RWPE2 (cell line): ENCODE measurements around the gene WRAP73.

ENCODE experiments used
- ATAC-seq: fragments of 200-7000 bp; cut with Tn5 transposase; 3 replicates; pipeline ENCODE4 v1.9.1; 2021; ENCODE audit warnings: low read depth
- DNase-seq: peaks from one replicate; pipeline ENCODE4 v3.0.0-alpha.2; 2020; ENCODE audit warnings: low spot score
- H3K27ac ChIP-seq: fragments of 450-650 bp; 2 replicates; pipeline ENCODE4 v1.5.1; 2017; ENCODE audit warnings: mild to moderate bottlenecking; ENCODE audit not compliant: poor library complexity, severe bottlenecking
- H3K27me3 ChIP-seq: fragments of 250-450 bp; sonication (Bioruptor Pico); 2 replicates; pipeline ENCODE4 v1.5.1; 2021; ENCODE audit warnings: mild to moderate bottlenecking, moderate library complexity; ENCODE audit not compliant: insufficient read depth, poor library complexity, severe bottlenecking
- H3K36me3 ChIP-seq: fragments of 250-450 bp; sonication (Bioruptor Pico); 2 replicates; pipeline ENCODE4 v1.5.1; 2020; ENCODE audit warnings: low read depth, mild to moderate bottlenecking, moderate library complexity
- H3K4me1 ChIP-seq: fragments of 250-450 bp; sonication (Bioruptor Pico); 2 replicates; pipeline ENCODE4 v1.5.1; 2021; ENCODE audit warnings: mild to moderate bottlenecking, moderate library complexity; ENCODE audit not compliant: insufficient read depth, poor library complexity, severe bottlenecking
- H3K4me3 ChIP-seq: fragments of 250-450 bp; sonication (Bioruptor Pico); 2 replicates; pipeline ENCODE4 v1.5.1; 2021; ENCODE audit warnings: mild to moderate bottlenecking, moderate library complexity; ENCODE audit not compliant: severe bottlenecking
- H3K9me3 ChIP-seq: fragments of 250-450 bp; sonication (Bioruptor Pico); 2 replicates; pipeline ENCODE4 v1.5.1; 2021; ENCODE audit warnings: mild to moderate bottlenecking, moderate library complexity; ENCODE audit not compliant: severe bottlenecking
- CTCF ChIP-seq: fragments of 450-650 bp; IDR thresholded peaks from one replicate; pipeline ENCODE4 v1.5.1; 2017; ENCODE audit warnings: mild to moderate bottlenecking, moderate library complexity; ENCODE audit not compliant: poor library complexity, severe bottlenecking

Gene WRAP73

GRCh38 chr1:3599816-3600215 lies 50.1 kb downstream of the WRAP73 start:
- no peak for TF ChIP-seq CTCF
- Histone ChIP-seq H3K27ac (no peak overlapping the region), H3K9me3 (no peaks in the 10 kb centered on the region), H3K36me3 (no peaks in the 10 kb centered on the region), H3K27me3 (no peaks in the 10 kb centered on the region), H3K4me1 (no peaks in the 10 kb centered on the region), H3K4me3 (no peak overlapping the region)
- DNase-seq (no peak), ATAC-seq (no peak)

- H3K27me3 ChIP-seq: no peaks in the 10 kb centered on the region
- H3K36me3 ChIP-seq: no peaks in the 10 kb centered on the region
- no peak for TF ChIP-seq CTCF
- ATAC-seq (no peak), DNase-seq (no peak)
- no peak overlapping the region for H3K4me3 ChIP-seq
- no peaks in the 10 kb centered on the region for H3K9me3 ChIP-seq
- no peak overlapping the region for H3K27ac ChIP-seq
- H3K4me1 ChIP-seq: no peaks in the 10 kb centered on the region
Observed at GRCh38 chr1:3599286-3599811, 50.6 kb downstream of the WRAP73 start.

DNA sequence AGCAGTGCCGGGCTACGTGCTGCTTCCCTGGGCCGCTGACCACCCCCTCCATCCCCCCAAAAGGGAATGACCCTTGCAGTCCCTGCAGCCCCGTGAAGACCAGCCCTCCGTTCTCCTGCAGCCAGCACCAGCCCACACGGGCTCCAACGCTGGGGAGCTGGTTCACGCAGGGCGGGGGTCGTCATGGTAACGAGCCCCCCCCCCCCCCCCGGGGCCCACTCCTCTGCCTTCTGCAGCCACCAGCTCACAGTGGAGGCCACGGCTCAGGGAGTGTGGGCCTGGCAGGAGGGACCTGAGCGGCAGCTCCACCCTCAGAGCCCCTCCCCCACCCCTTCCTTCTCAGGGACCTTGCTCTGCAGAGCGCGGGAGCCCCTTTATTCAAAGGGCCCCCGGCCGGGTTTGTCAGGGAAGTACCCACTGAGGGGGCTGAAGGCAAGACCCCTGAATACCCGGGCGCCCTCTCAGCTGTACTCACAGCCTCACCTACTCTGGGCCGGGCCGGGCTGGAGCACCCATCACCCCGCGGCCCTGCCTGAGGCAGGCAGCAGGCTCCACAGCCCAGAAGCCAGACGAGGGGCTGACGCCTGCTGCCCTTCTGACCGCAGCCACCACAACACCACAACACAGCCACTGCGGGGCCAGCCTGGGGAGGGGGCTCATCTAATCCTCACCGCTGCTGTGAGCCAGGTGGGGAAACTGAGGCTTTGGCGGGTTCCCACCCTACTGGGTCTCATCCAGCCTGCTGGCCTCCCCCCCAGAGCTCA lies 51.2 kb downstream of the WRAP73 start:
- Histone ChIP-seq H3K4me1 (no peaks in the 10 kb centered on the region), H3K27ac (no peak overlapping the region), H3K27me3 (no peaks in the 10 kb centered on the region), H3K4me3 (no peak overlapping the region), H3K36me3 (no peaks in the 10 kb centered on the region), H3K9me3 (no peaks in the 10 kb centered on the region)
- TF ChIP-seq CTCF: no peak
- no peak for ATAC-seq
- DNase-seq: no peak

DNA sequence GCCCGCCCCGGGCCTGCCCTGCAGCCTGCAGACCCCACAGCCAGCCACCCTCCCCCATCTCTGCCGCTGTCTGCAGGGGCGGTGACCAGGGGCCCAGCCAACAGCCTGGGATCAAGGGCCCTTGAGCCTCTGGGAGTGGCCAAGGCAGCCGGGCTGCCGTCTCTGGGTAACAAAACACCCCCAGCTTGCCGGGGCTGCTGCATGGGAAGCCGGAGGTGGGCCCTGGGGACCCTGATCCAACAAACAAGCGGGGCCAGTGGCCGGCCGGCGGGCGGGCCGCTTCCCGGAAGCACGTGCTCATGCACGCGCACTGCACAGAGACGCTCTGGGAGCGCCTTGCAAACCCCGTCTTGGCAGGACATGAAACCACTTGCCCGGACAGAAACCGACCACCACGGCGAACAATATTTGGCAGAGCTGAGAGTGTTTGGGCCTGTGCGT lies 51.8 kb downstream of the WRAP73 start:
- no peaks in the 10 kb centered on the region for H3K9me3 ChIP-seq
- H3K36me3 ChIP-seq: no peaks in the 10 kb centered on the region
- ATAC-seq (no peak), DNase-seq (no peak)
- TF ChIP-seq CTCF: no peak
- no peaks in the 10 kb centered on the region for H3K4me1 ChIP-seq
- no peak overlapping the region for H3K27ac ChIP-seq
- no peak overlapping the region for H3K4me3 ChIP-seq
- H3K27me3 ChIP-seq: no peaks in the 10 kb centered on the region

- no peak for ATAC-seq
- H3K27me3 ChIP-seq: no peaks in the 10 kb centered on the region
- no peaks in the 10 kb centered on the region for H3K4me1 ChIP-seq
- H3K27ac ChIP-seq: no peak overlapping the region
- no peaks in the 10 kb centered on the region for H3K9me3 ChIP-seq
- H3K36me3 ChIP-seq: no peaks in the 10 kb centered on the region
- no peak for DNase-seq
- no peak for TF ChIP-seq CTCF
- no peak overlapping the region for H3K4me3 ChIP-seq
Observed at GRCh38 chr1:3597599-3597964, 52.3 kb downstream of the WRAP73 start.
